ENCODE measurements around the gene GADD45A.

Gene GADD45A

DNA sequence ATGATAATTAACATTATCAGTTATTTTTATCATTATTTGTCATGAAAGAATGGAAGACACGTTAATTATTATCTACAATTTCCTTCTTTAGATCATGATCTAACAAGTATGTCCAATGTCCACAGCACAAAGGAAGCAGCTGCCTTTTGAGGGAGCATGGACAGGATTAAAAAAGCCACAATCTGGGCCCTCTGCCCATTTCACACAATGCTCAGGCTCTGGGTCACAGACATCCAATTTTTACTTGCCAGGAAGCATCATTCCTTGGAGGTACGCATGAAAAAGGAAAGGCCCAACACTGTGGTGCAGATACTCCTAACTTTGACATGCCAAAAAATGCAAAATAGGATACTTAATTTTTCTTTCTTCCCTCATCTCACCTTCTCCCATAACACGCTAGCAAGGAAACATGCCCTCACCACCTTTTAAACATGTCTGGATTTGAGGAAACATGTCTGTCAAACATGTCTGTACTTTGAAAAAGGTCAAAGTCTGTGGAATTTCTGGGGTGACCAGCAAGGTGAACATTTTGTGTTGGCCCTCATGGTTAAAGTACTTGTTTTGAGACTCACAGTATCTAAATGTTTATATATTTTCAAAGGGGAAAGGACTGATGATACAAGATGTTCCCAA lies 40.0 kb downstream of the GADD45A start:
- TF ChIP-seq, protein P1, sequence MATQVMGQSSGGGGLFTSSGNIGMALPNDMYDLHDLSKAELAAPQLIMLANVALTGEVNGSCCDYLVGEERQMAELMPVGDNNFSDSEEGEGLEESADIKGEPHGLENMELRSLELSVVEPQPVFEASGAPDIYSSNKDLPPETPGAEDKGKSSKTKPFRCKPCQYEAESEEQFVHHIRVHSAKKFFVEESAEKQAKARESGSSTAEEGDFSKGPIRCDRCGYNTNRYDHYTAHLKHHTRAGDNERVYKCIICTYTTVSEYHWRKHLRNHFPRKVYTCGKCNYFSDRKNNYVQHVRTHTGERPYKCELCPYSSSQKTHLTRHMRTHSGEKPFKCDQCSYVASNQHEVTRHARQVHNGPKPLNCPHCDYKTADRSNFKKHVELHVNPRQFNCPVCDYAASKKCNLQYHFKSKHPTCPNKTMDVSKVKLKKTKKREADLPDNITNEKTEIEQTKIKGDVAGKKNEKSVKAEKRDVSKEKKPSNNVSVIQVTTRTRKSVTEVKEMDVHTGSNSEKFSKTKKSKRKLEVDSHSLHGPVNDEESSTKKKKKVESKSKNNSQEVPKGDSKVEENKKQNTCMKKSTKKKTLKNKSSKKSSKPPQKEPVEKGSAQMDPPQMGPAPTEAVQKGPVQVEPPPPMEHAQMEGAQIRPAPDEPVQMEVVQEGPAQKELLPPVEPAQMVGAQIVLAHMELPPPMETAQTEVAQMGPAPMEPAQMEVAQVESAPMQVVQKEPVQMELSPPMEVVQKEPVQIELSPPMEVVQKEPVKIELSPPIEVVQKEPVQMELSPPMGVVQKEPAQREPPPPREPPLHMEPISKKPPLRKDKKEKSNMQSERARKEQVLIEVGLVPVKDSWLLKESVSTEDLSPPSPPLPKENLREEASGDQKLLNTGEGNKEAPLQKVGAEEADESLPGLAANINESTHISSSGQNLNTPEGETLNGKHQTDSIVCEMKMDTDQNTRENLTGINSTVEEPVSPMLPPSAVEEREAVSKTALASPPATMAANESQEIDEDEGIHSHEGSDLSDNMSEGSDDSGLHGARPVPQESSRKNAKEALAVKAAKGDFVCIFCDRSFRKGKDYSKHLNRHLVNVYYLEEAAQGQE (IDR thresholded peaks at IDR 0.05; ENCODE audit: insufficient read depth in 1 of 2, low read depth in 2 of 2, low read length in 2 of 2), result no peak
- TF ChIP-seq TAF1 (IDR thresholded peaks at IDR 0.05; ENCODE audit: borderline replicate concordance, insufficient read depth, low read length) (no peak), FOXP2 (optimal IDR thresholded peaks at IDR 0.05; ENCODE audit: borderline replicate concordance, extremely low read depth, extremely low read length, insufficient read depth) (no peak), SIN3A (IDR thresholded peaks at IDR 0.05; ENCODE audit: borderline replicate concordance, insufficient read depth, low read length) (no peak), POLR2AphosphoS5 (IDR thresholded peaks at IDR 0.05; ENCODE audit: low read depth, low read length) (no peak)

DNA sequence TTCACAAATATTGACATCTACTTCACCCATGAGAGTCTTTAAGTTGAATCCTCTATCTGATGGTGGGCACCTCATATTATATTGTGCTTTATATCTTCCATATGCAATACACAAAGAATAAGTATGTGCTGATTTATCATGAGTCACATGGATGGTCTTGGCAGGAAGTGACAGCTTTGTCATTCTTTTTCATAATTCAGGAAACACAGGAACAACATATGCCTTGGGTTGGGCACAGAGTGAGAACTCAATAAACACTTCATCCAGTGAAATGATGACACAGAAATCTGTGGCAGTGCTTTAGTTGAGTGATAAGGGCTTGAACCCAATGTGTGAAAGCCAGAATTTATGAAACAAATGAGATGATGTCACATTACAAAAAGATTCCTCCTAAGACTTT lies 41.2 kb downstream of the GADD45A start:
- TF ChIP-seq FOXP2 (optimal IDR thresholded peaks at IDR 0.05; ENCODE audit: borderline replicate concordance, extremely low read depth, extremely low read length, insufficient read depth) (no peak), TAF1 (IDR thresholded peaks at IDR 0.05; ENCODE audit: borderline replicate concordance, insufficient read depth, low read length) (no peak), POLR2AphosphoS5 (IDR thresholded peaks at IDR 0.05; ENCODE audit: low read depth, low read length) (no peak), SIN3A (IDR thresholded peaks at IDR 0.05; ENCODE audit: borderline replicate concordance, insufficient read depth, low read length) (no peak)
- TF ChIP-seq, protein P1 (IDR thresholded peaks at IDR 0.05; ENCODE audit: insufficient read depth in 1 of 2, low read depth in 2 of 2, low read length in 2 of 2), result no peak

DNA sequence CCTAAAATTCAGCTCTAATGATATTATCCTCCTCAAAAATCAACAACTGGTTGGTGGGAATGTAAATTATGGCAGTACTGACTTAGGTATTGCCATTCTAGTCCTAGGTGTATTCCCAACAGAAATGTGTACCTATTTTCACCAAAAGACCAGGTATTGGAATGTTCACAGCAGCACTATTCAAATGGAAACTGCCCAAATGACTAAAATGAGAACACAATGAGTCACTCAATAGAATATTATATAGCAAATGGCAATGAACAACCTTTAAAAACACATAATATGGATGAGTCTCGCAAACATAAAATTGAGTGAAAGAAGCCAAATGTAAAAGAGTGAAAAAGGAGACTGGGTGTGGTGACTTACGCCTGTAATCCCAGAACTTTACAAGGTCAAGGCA lies 44.9 kb downstream of the GADD45A start:
- TF ChIP-seq FOXP2 (optimal IDR thresholded peaks at IDR 0.05; ENCODE audit: borderline replicate concordance, extremely low read depth, extremely low read length, insufficient read depth) (no peak), TAF1 (IDR thresholded peaks at IDR 0.05; ENCODE audit: borderline replicate concordance, insufficient read depth, low read length) (no peak), POLR2AphosphoS5 (IDR thresholded peaks at IDR 0.05; ENCODE audit: low read depth, low read length) (no peak), SIN3A (IDR thresholded peaks at IDR 0.05; ENCODE audit: borderline replicate concordance, insufficient read depth, low read length) (no peak)
- TF ChIP-seq, protein P1 (IDR thresholded peaks at IDR 0.05; ENCODE audit: insufficient read depth in 1 of 2, low read depth in 2 of 2, low read length in 2 of 2), result no peak

DNA sequence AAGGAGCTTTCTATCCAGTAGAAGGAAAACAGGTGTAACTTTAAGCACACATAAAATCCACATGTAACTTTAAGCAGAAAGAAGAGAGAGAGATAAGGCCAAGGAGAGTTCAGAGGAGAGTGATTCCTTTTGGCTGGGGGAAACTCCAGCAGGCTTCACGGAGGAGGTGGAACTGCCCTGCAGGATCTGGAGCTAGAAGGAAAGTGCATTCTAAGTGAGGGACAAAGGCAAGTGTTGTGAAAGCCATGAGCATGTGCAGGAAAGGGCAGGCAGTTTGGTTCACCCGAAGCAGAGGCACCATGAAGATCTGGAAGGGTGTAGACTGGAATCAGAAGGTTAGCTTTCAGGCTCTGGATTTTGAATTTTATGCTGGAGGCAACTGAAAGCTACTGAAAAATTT lies 46.3 kb downstream of the GADD45A start:
- TF ChIP-seq POLR2AphosphoS5 (IDR thresholded peaks at IDR 0.05; ENCODE audit: low read depth, low read length), result no peak
- no peak for TF ChIP-seq FOXP2 (optimal IDR thresholded peaks at IDR 0.05; ENCODE audit: borderline replicate concordance, extremely low read depth, extremely low read length, insufficient read depth)
- TF ChIP-seq, protein P1 (IDR thresholded peaks at IDR 0.05; ENCODE audit: insufficient read depth in 1 of 2, low read depth in 2 of 2, low read length in 2 of 2), result no peak
- no peak for TF ChIP-seq TAF1 (IDR thresholded peaks at IDR 0.05; ENCODE audit: borderline replicate concordance, insufficient read depth, low read length)
- TF ChIP-seq SIN3A (IDR thresholded peaks at IDR 0.05; ENCODE audit: borderline replicate concordance, insufficient read depth, low read length), result no peak

Data from PFSK-1 (cell line).